HCT116 (cell line): ENCODE measurements around the gene TPST1. TPM values are rescaled to one million over a fixed set of nuclear protein-coding genes. Genes with fewer than 3 reads are reported as not detected.

ENCODE experiments used
- ATAC-seq: fragments of 200-7000 bp; cut with Tn5 transposase; 2 replicates; pipeline ENCODE4 v1.9.1; 2020; ENCODE audit warnings: mild to moderate bottlenecking, moderate library complexity
- BruUV-seq: library from RNA; stranded (reverse); fragments of 400-500 nt; replicated peaks from 2 replicates; lab custom pipeline; 2021; lab: Mats Ljungman, UMichigan
- CTCF ChIA-PET: fragments of 300-600 bp; sonication (Branson Sonifier 250); formaldehyde crosslinking; loops from one replicate; lab custom pipeline; 2021; ENCODE audit warnings: antibody characterized with exemption; lab: Charles Lee
- POLR2A ChIA-PET: fragments of 300-600, 350-600 bp; sonication (Branson Sonifier 250); formaldehyde crosslinking; loops from one replicate; lab custom pipeline; 2021; ENCODE audit warnings: antibody characterized with exemption; lab: Charles Lee
- RAD21 ChIA-PET, 2 experiments: fragments of 300-600 bp; sonication (Branson Sonifier 250); formaldehyde crosslinking; loops; one replicate each; lab custom pipeline; 2023; ENCODE audit warnings: low total read pairs in 2 of 2; ENCODE audit not compliant: uncharacterized antibody in 2 of 2, unreplicated experiment in 2 of 2, low non-redundant PET in 1 of 2; lab: Charles Lee
- DNase-seq: peaks from one replicate; pipeline ENCODE4 v3.0.0-alpha.2; 2010; ENCODE audit warnings: low read depth, low spot score
- H2AFZ ChIP-seq: fragments of 200-600 bp; shearing (Covaris generic), sonication (generic); 2 replicates; pipeline ENCODE4 v1.6.1; 2017; ENCODE audit warnings: low read depth, mixed run types, mixed read lengths, antibody characterized with exemption, low read length; ENCODE audit not compliant: poor library complexity, severe bottlenecking
- H3K27ac ChIP-seq: 2 replicates; pipeline ENCODE4 v1.5.1; 2012; ENCODE audit warnings: low read depth, low read length
- H3K27me3 ChIP-seq: fragments of 200-600 bp; sonication (generic); 2 replicates; pipeline ENCODE4 v1.6.1; 2016; ENCODE audit warnings: mixed run types, low read length, mixed read lengths; ENCODE audit not compliant: insufficient read depth
- H3K36me3 ChIP-seq, 2 experiments: fragments of 200-500 bp in 1 of 2; fragments of 200-600 bp in 1 of 2; sonication (Bioruptor generic) in 1 of 2; sonication (generic) in 1 of 2; 2 replicates each; pipeline versions ENCODE4 v1.5.1 to v1.6.1; 2014 to 2016; ENCODE audit warnings: low read length in 2 of 2, inconsistent platforms in 1 of 2, mixed read lengths in 1 of 2, mixed run types in 1 of 2; ENCODE audit not compliant: insufficient read depth in 2 of 2, control insufficient read depth in 1 of 2
- H3K4me1 ChIP-seq, 2 experiments: fragments of 200-600 bp in 1 of 2; sonication (generic) in 1 of 2; 2 replicates each; pipeline versions ENCODE4 v1.5.1 to v1.6.1; 2012 to 2017; ENCODE audit warnings: low read length in 2 of 2, inconsistent platforms in 1 of 2, mild to moderate bottlenecking in 1 of 2, mixed read lengths in 1 of 2, mixed run types in 1 of 2, moderate library complexity in 1 of 2; ENCODE audit not compliant: insufficient read depth in 2 of 2, control insufficient read depth in 1 of 2
- H3K4me2 ChIP-seq: fragments of 200-600 bp; sonication (generic); 2 replicates; pipeline ENCODE4 v1.6.1; 2017; ENCODE audit warnings: mixed run types, low read length, mixed read lengths
- H3K4me3 ChIP-seq, 2 experiments: fragments of 200-600 bp in 1 of 2; sonication (generic) in 1 of 2; replicated peaks in 1 of 2; 2 replicates each; pipeline ENCODE4 v1.5.1; 2011 to 2016; ENCODE audit warnings: low read length in 2 of 2, control low read depth in 1 of 2, low read depth in 1 of 2, mild to moderate bottlenecking in 1 of 2, mixed read lengths in 1 of 2, mixed run types in 1 of 2
- H3K79me2 ChIP-seq: fragments of 200-600 bp; sonication (generic); 2 replicates; pipeline ENCODE4 v1.6.1; 2017; ENCODE audit warnings: mild to moderate bottlenecking, mixed run types, low read length, moderate library complexity, mixed read lengths; ENCODE audit not compliant: insufficient read depth
- H3K9ac ChIP-seq: fragments of 200-600 bp; sonication (generic); 2 replicates; pipeline ENCODE4 v1.6.1; 2016; ENCODE audit warnings: low read length, mixed read lengths
- H3K9me2 ChIP-seq: fragments of 200-600 bp; sonication (generic), shearing (Covaris generic); 2 replicates; pipeline ENCODE4 v1.6.1; 2017; ENCODE audit warnings: mixed run types, mild to moderate bottlenecking, moderate library complexity; ENCODE audit not compliant: insufficient read depth
- H3K9me3 ChIP-seq, 2 experiments: fragments of 200-500 bp in 1 of 2; fragments of 200-600 bp in 1 of 2; sonication (Bioruptor generic) in 1 of 2; sonication (generic) in 1 of 2; 2 replicates each; pipeline ENCODE4 v1.6.1; 2014 to 2017; ENCODE audit warnings: low read length in 2 of 2, mixed read lengths in 2 of 2, inconsistent platforms in 1 of 2, low read depth in 1 of 2, mild to moderate bottlenecking in 1 of 2, mixed run types in 1 of 2, moderate library complexity in 1 of 2; ENCODE audit not compliant: control insufficient read depth in 1 of 2, insufficient read depth in 1 of 2
- H4K20me1 ChIP-seq: fragments of 200-600 bp; sonication (generic), shearing (Covaris generic); 2 replicates; pipeline ENCODE4 v1.6.1; 2017; ENCODE audit warnings: mixed run types, mild to moderate bottlenecking, moderate library complexity; ENCODE audit not compliant: insufficient read depth
- CBX3 ChIP-seq: IDR thresholded peaks from 2 replicates; pipeline ENCODE4 v1.6.1; 2012; ENCODE audit warnings: low read depth
- CEBPB ChIP-seq: IDR thresholded peaks from 2 replicates; pipeline ENCODE4 v1.6.1; 2012; ENCODE audit warnings: low read depth
- EGR1 ChIP-seq: IDR thresholded peaks from 2 replicates; pipeline ENCODE4 v1.6.1; 2012; ENCODE audit warnings: low read depth
- ELF1 ChIP-seq: IDR thresholded peaks from 2 replicates; pipeline ENCODE4 v1.6.1; 2012; ENCODE audit warnings: low read depth, borderline replicate concordance
- EZH2phosphoT487 ChIP-seq: fragments of 200-600 bp; IDR thresholded peaks from 2 replicates; pipeline ENCODE4 v1.6.1; 2018; ENCODE audit warnings: antibody characterized with exemption, borderline replicate concordance
- FOSL1 ChIP-seq: IDR thresholded peaks from 2 replicates; pipeline ENCODE4 v1.6.1; 2012; ENCODE audit warnings: low read depth
- JUND ChIP-seq: IDR thresholded peaks from 2 replicates; pipeline ENCODE4 v1.6.1; 2012
- POLR2A ChIP-seq: IDR thresholded peaks from 2 replicates; pipeline ENCODE4 v1.7.0; 2011; ENCODE audit warnings: borderline replicate concordance; ENCODE audit not compliant: insufficient read depth, insufficient read length; ENCODE audit errors: extremely low read depth
- POLR2AphosphoS5 ChIP-seq: IDR thresholded peaks from 2 replicates; pipeline ENCODE4 v1.6.1; 2011; ENCODE audit warnings: mild to moderate bottlenecking, low read depth, low read length, moderate library complexity
- SIN3A ChIP-seq: IDR thresholded peaks from 2 replicates; pipeline ENCODE4 v1.6.1; 2012; ENCODE audit warnings: low read depth
- TCF7L2 ChIP-seq: IDR thresholded peaks from 2 replicates; pipeline ENCODE4 v1.7.0; 2011; ENCODE audit warnings: borderline replicate concordance, inconsistent platforms; ENCODE audit not compliant: insufficient read depth, insufficient read length; ENCODE audit errors: extremely low read depth
- YY1 ChIP-seq: IDR thresholded peaks from 2 replicates; pipeline ENCODE4 v1.6.1; 2011; ENCODE audit warnings: low read length, low read depth, moderate library complexity, mild to moderate bottlenecking; ENCODE audit not compliant: insufficient replicate concordance; ENCODE audit errors: extremely low read depth
- ZNF274 ChIP-seq: fragments of 200-500 bp; sonication (Bioruptor generic); IDR thresholded peaks from 2 replicates; pipeline ENCODE4 v1.6.1; 2014; ENCODE audit warnings: mild to moderate bottlenecking, low read depth, low read length, inconsistent platforms
- intact Hi-C: fragments of 100-400 bp; cut with micrococcal nuclease; formaldehyde crosslinking; loops from 2 replicates; pipeline ENCODE4 v1.10.0; 2022
- total RNA-seq: library from RNA; stranded (reverse); gene quantifications from one replicate; pipeline ENCODE4 v1.2.1, GENCODE V29; 2021; ENCODE audit not compliant: unreplicated experiment
- TF ChIP-seq, protein P1 (sequence below): IDR thresholded peaks from 2 replicates; pipeline ENCODE4 v1.6.1; 2012; ENCODE audit warnings: low read depth
- TF ChIP-seq, protein P2 (sequence below): IDR thresholded peaks from 2 replicates; pipeline ENCODE4 v1.6.1; 2012

Gene TPST1
- total RNA-seq, 1 experiment from 2014 or later, result 11.4 TPM

DNA sequence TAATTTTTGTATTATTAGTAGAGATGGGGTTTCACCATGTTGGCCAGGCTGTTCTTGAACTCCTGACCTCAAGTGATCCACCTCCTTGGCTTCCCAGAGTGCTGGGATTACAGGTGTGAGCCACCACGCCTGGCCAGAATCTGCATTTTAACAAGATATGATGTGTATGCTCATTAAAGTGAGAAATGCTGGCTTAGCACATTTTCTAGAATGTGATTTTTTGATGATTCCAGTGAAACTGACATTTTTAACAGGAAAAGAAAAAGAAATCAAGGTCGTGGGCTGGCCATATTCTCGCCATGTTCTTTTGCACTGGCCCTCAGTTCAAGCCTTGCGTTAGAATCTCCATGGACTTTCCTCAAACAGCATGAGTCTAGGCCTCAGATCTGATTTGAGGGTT is 18.1 kb upstream of the TPST1 start (continued):
- TF ChIP-seq, protein P1, sequence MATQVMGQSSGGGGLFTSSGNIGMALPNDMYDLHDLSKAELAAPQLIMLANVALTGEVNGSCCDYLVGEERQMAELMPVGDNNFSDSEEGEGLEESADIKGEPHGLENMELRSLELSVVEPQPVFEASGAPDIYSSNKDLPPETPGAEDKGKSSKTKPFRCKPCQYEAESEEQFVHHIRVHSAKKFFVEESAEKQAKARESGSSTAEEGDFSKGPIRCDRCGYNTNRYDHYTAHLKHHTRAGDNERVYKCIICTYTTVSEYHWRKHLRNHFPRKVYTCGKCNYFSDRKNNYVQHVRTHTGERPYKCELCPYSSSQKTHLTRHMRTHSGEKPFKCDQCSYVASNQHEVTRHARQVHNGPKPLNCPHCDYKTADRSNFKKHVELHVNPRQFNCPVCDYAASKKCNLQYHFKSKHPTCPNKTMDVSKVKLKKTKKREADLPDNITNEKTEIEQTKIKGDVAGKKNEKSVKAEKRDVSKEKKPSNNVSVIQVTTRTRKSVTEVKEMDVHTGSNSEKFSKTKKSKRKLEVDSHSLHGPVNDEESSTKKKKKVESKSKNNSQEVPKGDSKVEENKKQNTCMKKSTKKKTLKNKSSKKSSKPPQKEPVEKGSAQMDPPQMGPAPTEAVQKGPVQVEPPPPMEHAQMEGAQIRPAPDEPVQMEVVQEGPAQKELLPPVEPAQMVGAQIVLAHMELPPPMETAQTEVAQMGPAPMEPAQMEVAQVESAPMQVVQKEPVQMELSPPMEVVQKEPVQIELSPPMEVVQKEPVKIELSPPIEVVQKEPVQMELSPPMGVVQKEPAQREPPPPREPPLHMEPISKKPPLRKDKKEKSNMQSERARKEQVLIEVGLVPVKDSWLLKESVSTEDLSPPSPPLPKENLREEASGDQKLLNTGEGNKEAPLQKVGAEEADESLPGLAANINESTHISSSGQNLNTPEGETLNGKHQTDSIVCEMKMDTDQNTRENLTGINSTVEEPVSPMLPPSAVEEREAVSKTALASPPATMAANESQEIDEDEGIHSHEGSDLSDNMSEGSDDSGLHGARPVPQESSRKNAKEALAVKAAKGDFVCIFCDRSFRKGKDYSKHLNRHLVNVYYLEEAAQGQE, result no peak
- TF ChIP-seq EZH2phosphoT487 (no peak), CEBPB (no peak), FOSL1 (no peak), ZNF274 (no peak), ELF1 (no peak), YY1 (no peak), POLR2A (no peak), JUND (no peak), POLR2AphosphoS5 (no peak), CBX3 (no peak)
- TF ChIP-seq, protein P2, sequence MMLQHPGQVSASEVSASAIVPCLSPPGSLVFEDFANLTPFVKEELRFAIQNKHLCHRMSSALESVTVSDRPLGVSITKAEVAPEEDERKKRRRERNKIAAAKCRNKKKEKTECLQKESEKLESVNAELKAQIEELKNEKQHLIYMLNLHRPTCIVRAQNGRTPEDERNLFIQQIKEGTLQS, result no peak

DNA sequence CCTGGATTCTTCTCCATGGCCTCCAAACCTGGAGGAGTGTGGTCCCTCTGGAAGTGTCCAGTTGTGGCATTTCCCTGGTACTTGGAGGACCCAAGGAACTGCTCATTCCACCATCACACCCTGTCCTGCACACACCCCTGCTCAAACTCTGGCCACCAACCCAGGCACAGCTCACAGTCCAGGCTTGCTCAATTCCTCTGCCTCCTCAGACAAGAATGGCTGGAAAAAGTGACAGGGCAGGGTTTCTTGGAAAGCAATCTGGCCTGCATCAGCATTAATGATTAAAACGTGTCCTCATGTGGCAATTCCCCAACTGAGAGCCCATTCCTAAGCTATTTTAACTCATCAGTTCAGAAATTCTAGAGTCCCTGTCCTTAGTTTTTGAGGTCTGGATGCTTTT is 17.2 kb upstream of the TPST1 start:
- Histone ChIP-seq H3K27me3 (no peaks in the 10 kb centered on the region), H3K9me2 (no peaks in the 10 kb centered on the region), H3K4me1 (no peaks in the 10 kb centered on the region), H3K79me2 (no peaks in the 10 kb centered on the region), H3K9ac (no peak overlapping the region), H3K36me3 (no peaks in the 10 kb centered on the region), H3K4me3 (no peak overlapping the region), H4K20me1 (no peaks in the 10 kb centered on the region), H3K27ac (no peak overlapping the region), H2AFZ (no peak overlapping the region), H3K9me3 (no peaks in the 10 kb centered on the region), H3K4me2 (no peak overlapping the region)
- DNase-seq (no peak), ATAC-seq (no peak)
- ChIA-PET POLR2A (no interaction called here), RAD21 (no interaction called here), CTCF (no interaction called here)
- intact Hi-C loops, result no loop called here
- TF ChIP-seq, protein P2, result no peak
- TF ChIP-seq EGR1, result no peak
- TF ChIP-seq JUND, result no peak
- no peak for TF ChIP-seq TCF7L2
- no peak for TF ChIP-seq SIN3A
- no TSS peak for BruUV-seq
